GM18502 (cell line): ENCODE data around the gene TDRKH.

ENCODE experiments used
- ATAC-seq: cut with Tn5 transposase; IDR thresholded peaks from one replicate; pipeline ENCODE4 v1.9.1; 2021; ENCODE audit warnings: mild to moderate bottlenecking; ENCODE audit not compliant: unreplicated experiment, poor library complexity

TDRKH gene

GRCh38 chr1:151790071-151790939 lies at the start of gene TDRKH:
TDRKH (minus strand) TSS chr1:151790500; CDS start chr1:151783022, 7,478 bp downstream.
- peak; percentile 92 for ATAC-seq

GRCh38 chr1:151839457-151840403 lies 49.4 kb upstream of the TDRKH start, which contains the start of gene C2CD4D:
C2CD4D (minus strand) TSS chr1:151839820; CDS start chr1:151838989, 831 bp downstream.
- peak; percentile 40 for ATAC-seq

- ATAC-seq, result no peak
Measured at GRCh38 chr1:151839082-151839412, 48.7 kb upstream of the TDRKH start.

GRCh38 chr1:151838222-151839081 lies 48.2 kb upstream of the TDRKH start:
- no peak for ATAC-seq

GRCh38 chr1:151837884-151838221 lies 47.6 kb upstream of the TDRKH start:
- no peak for ATAC-seq

GRCh38 chr1:151837197-151837596 lies 46.9 kb upstream of the TDRKH start:
- no peak for ATAC-seq

- ATAC-seq, result no peak
Measured at GRCh38 chr1:151835596-151835995, 45.3 kb upstream of the TDRKH start.

GRCh38 chr1:151834239-151834638 lies 43.9 kb upstream of the TDRKH start:
- ATAC-seq, result no peak

- ATAC-seq, result no peak
Measured at GRCh38 chr1:151833172-151833900, 43.0 kb upstream of the TDRKH start.

GRCh38 chr1:151832318-151832980 lies 42.1 kb upstream of the TDRKH start:
- ATAC-seq, result no peak

- no peak for ATAC-seq
Measured at GRCh38 chr1:151831605-151832004, 41.3 kb upstream of the TDRKH start, which contains the start of gene RORC. RORC (minus strand) TSS chr1:151831802; CDS start chr1:151831764, 38 bp downstream.

GRCh38 chr1:151831256-151831591 lies 40.9 kb upstream of the TDRKH start:
- no peak for ATAC-seq

- no peak for ATAC-seq
Measured at GRCh38 chr1:151830055-151830454, 39.8 kb upstream of the TDRKH start.

GRCh38 chr1:151829352-151830046 lies 39.2 kb upstream of the TDRKH start:
- no peak for ATAC-seq

GRCh38 chr1:151828921-151829320 lies 38.6 kb upstream of the TDRKH start:
- ATAC-seq, result no peak

- ATAC-seq, result no peak
Measured at GRCh38 chr1:151827853-151828252, 37.6 kb upstream of the TDRKH start.

- no peak for ATAC-seq
Measured at GRCh38 chr1:151825751-151826660, 35.7 kb upstream of the TDRKH start.
